BE2C (cell line): ENCODE data around the gene SIGLEC7.

Experiments used
- DNase-seq: peaks from one replicate; pipeline ENCODE4 v3.0.0-alpha.2; 2020
- H3K27me3 ChIP-seq: fragments of 250-450 bp; sonication (Bioruptor Pico); 2 replicates; pipeline ENCODE4 v1.5.1; 2020; ENCODE audit warnings: mild to moderate bottlenecking
- H3K36me3 ChIP-seq: fragments of 250-450 bp; sonication (Bioruptor Pico); 2 replicates; pipeline ENCODE4 v1.5.1; 2020; ENCODE audit warnings: mild to moderate bottlenecking
- H3K4me1 ChIP-seq: fragments of 250-450 bp; sonication (Bioruptor Pico); 2 replicates; pipeline ENCODE4 v1.5.1; 2020
- H3K4me3 ChIP-seq: 2 replicates; pipeline ENCODE4 v1.5.1; 2011; ENCODE audit warnings: low read depth, low read length
- H3K9me3 ChIP-seq: fragments of 250-450 bp; sonication (Bioruptor Pico); 2 replicates; pipeline ENCODE4 v1.5.1; 2020
- TF ChIP-seq, protein P1 (sequence below): IDR thresholded peaks from 2 replicates; pipeline ENCODE4 v1.5.1; 2012; ENCODE audit warnings: mild to moderate bottlenecking, low read depth, low read length

Gene SIGLEC7

DNA sequence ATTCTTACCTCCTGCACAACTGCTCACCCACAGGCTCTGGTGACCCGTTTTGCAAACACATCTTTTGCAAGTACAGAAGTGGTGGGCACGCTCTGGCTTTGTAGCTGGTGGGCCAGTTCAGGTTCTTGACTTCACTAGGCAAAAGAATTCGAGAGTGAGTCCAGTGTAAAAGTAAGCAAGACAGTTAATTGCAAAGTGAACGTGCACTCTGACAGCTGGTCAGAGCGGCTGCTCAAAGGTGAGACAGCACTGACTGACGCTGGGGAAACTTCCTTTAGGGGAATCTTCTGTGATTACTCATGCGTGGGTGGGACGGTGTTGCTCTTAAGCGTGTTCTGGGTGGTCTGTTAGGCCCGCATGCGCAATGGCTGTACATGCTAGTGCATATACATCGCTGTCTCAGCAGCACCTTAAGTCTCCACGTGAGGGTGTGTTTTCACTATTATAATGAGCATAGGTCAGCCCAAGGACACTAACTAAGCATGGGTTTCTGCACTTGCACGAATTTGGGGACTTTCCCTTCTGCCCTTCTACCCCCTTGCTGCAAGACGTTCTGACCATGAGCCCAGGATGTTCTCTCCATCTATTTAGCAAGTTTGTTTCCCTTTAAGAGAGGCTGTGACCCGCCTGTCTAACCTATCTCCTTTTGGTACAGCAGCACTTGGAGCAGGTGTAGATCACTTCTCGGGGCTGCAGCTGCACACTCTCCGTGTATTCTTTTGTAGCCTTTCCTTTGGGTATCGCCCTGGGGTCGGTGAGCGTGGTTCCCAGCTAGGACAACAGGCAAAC is 52.6 kb downstream of the SIGLEC7 start:
- DNase-seq = no peak
- Histone ChIP-seq H3K4me3 (no peak overlapping the region), H3K27me3 (peaks cover 6% of the 10 kb centered on the region), H3K36me3 (no peaks in the 10 kb centered on the region), H3K4me1 (no peaks in the 10 kb centered on the region), H3K9me3 (no peaks in the 10 kb centered on the region)
- TF ChIP-seq, protein P1, sequence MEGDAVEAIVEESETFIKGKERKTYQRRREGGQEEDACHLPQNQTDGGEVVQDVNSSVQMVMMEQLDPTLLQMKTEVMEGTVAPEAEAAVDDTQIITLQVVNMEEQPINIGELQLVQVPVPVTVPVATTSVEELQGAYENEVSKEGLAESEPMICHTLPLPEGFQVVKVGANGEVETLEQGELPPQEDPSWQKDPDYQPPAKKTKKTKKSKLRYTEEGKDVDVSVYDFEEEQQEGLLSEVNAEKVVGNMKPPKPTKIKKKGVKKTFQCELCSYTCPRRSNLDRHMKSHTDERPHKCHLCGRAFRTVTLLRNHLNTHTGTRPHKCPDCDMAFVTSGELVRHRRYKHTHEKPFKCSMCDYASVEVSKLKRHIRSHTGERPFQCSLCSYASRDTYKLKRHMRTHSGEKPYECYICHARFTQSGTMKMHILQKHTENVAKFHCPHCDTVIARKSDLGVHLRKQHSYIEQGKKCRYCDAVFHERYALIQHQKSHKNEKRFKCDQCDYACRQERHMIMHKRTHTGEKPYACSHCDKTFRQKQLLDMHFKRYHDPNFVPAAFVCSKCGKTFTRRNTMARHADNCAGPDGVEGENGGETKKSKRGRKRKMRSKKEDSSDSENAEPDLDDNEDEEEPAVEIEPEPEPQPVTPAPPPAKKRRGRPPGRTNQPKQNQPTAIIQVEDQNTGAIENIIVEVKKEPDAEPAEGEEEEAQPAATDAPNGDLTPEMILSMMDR = no peak

- H3K9me3 ChIP-seq = no peaks in the 10 kb centered on the region
- H3K36me3 ChIP-seq = no peaks in the 10 kb centered on the region
- H3K4me1 ChIP-seq = no peaks in the 10 kb centered on the region
- no peak for DNase-seq
- TF ChIP-seq, protein P1 = no peak
- H3K4me3 ChIP-seq = no peak overlapping the region
- peaks cover 4% of the 10 kb centered on the region for H3K27me3 ChIP-seq
Observed at GRCh38 chr19:51195316-51195586, 53.1 kb downstream of the SIGLEC7 start.

DNA sequence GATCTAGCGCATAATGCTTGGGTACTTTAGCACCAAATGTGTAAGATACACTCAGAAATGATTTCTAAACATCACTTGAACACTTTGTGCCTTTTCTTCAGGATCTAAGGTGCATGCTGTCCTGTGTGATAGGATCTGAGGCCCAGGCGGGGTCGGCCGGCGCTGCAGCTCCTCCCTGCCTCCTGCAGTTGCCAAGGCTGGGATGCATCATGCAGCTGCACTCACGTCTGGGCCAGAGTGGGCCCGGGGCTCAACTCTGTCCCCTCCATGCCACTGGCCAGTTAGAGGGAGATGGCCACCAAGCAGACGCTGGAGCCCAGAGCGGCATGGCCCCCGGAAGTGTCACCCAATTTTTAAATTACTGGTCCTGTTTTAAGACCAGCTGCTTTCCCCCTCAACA is 53.5 kb downstream of the SIGLEC7 start:
- Histone ChIP-seq H3K4me3 (no peak overlapping the region), H3K4me1 (no peaks in the 10 kb centered on the region), H3K27me3 (peaks cover 2% of the 10 kb centered on the region; the same call in 1 of the 2 replicates), H3K36me3 (no peaks in the 10 kb centered on the region), H3K9me3 (no peaks in the 10 kb centered on the region)
- DNase-seq = no peak
- TF ChIP-seq, protein P1 = no peak

GRCh38 chr19:51196181-51196580 is 54.1 kb downstream of the SIGLEC7 start:
- H3K36me3 ChIP-seq = no peaks in the 10 kb centered on the region
- TF ChIP-seq, protein P1 = no peak
- H3K4me3 ChIP-seq = no peak overlapping the region
- DNase-seq = peak; percentile 24
- no peaks in the 10 kb centered on the region for H3K9me3 ChIP-seq
- H3K27me3 ChIP-seq = peaks cover 2% of the 10 kb centered on the region; the same call in 1 of the 2 replicates
- no peaks in the 10 kb centered on the region for H3K4me1 ChIP-seq

- TF ChIP-seq, protein P1 = no peak
- Histone ChIP-seq H3K36me3 (no peaks in the 10 kb centered on the region), H3K4me1 (no peaks in the 10 kb centered on the region), H3K9me3 (no peaks in the 10 kb centered on the region), H3K27me3 (no peaks in the 10 kb centered on the region; the same call in 1 of the 2 replicates), H3K4me3 (no peak overlapping the region)
- no peak for DNase-seq
Observed at GRCh38 chr19:51198641-51199040, 56.5 kb downstream of the SIGLEC7 start.

DNA sequence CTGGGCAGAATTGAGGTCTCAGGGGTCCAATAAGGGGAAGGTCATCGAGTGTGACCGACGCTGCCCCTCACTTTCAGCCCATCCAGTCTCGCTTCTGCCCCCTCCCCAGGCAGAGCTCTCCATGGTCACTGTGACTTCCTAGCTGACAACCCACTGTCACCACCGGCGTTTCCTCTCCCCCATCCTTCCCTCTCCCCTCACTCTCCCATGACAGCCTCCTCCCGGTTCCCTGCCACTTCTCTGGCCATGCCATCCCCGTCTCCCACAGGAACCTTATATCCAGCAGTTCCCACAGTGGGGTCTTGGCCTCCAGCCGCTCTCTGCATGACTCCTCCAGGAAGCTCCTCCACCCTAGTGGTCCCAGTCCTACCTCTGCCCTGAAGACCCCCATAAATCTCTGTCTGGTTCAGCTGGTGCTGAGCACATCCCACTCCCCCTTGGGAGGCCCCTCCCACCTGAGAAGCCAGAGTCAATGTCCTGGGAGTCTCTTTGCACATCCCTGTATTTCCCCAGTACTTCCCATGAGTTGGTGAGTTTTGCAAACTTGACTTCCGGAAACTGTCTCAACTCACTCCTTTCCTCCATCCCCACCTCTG is 58.1 kb downstream of the SIGLEC7 start:
- DNase-seq = no peak
- no peak overlapping the region for H3K4me3 ChIP-seq

More for the DNA sequence above, 58.1 kb downstream of the SIGLEC7 start:
- no peaks in the 10 kb centered on the region; the same call in 1 of the 2 replicates for H3K27me3 ChIP-seq
- H3K9me3 ChIP-seq = no peaks in the 10 kb centered on the region
- H3K36me3 ChIP-seq = no peaks in the 10 kb centered on the region
- TF ChIP-seq, protein P1 = no peak
- no peaks in the 10 kb centered on the region for H3K4me1 ChIP-seq
